Activated naive CD4-positive, alpha-beta T cell treated with anti-CD3 and anti-CD28 coated beads for 36 hours (primary cell): ENCODE data around the gene ARHGAP22. TPM values are rescaled to one million over a fixed set of nuclear protein-coding genes. Genes with fewer than 3 reads are reported as not detected.

ENCODE experiments used
- CTCF ChIA-PET: fragments of 350-600 bp; sonication (Branson Sonifier 250); formaldehyde crosslinking; loops from one replicate; lab custom pipeline; 2021; ENCODE audit warnings: antibody characterized with exemption; lab: Charles Lee
- DNase-seq: peaks from one replicate; pipeline ENCODE4 v3.0.0-alpha.2; 2020
- H3K27ac Mint-ChIP-seq: one replicate; pipeline ENCODE4 v1.8.0; 2021; ENCODE audit warnings: mild to moderate bottlenecking, mixed read lengths
- H3K27me3 Mint-ChIP-seq: one replicate; pipeline ENCODE4 v1.8.0; 2021; ENCODE audit warnings: low read depth, mixed read lengths
- H3K36me3 Mint-ChIP-seq: one replicate; pipeline ENCODE4 v1.8.0; 2021; ENCODE audit warnings: low read depth, mixed read lengths
- H3K4me1 Mint-ChIP-seq: one replicate; pipeline ENCODE4 v1.8.0; 2021; ENCODE audit warnings: low read depth, mixed read lengths
- H3K4me3 Mint-ChIP-seq: one replicate; pipeline ENCODE4 v1.8.0; 2021; ENCODE audit warnings: mild to moderate bottlenecking, moderate library complexity, mixed read lengths
- H3K9me3 Mint-ChIP-seq: one replicate; pipeline ENCODE4 v1.8.0; 2021; ENCODE audit warnings: mixed read lengths
- intact Hi-C: fragments of 100-400 bp; cut with micrococcal nuclease; formaldehyde crosslinking; loops from one replicate; pipeline ENCODE4 v1.15.1; 2023
- total RNA-seq, 2 experiments: library from RNA; stranded (reverse); gene quantifications; one replicate each; pipeline ENCODE4 v1.2.3, GENCODE V29; 2021

Gene ARHGAP22
- total RNA-seq, 2 experiments from 2014 or later: not detected

DNA sequence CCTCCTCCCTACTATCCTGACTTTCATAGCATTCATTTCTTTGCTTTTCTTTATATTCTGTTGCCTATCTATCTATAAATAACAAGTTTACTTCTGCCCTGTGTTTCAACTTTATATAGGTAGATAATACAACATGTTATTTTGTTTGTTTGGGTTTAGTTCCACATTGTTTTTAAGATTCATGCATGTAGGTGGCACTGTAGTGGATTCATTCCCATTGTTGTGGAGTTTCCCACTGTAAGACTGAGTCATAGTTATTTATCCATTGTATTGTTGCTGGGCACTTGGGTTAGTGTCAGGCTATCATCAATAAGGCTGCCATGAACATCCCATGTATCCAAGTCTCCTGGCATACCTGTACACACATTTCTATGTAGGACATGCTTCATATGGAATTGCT lies 127.7 kb downstream of the ARHGAP22 start:
- no peak overlapping the region for H3K27ac Mint-ChIP-seq
- H3K9me3 Mint-ChIP-seq: no peaks in the 10 kb centered on the region
- peaks cover 3% of the 10 kb centered on the region for H3K27me3 Mint-ChIP-seq
- H3K4me1 Mint-ChIP-seq: no peaks in the 10 kb centered on the region
- no peaks in the 10 kb centered on the region for H3K36me3 Mint-ChIP-seq
- CTCF ChIA-PET: no interaction called here
- intact Hi-C loops: no loop called here
- DNase-seq: no peak
- no peak overlapping the region for H3K4me3 Mint-ChIP-seq

GRCh38 chr10:48476279-48476982 lies 128.4 kb downstream of the ARHGAP22 start:
- Mint-ChIP-seq H3K27ac (no peak overlapping the region), H3K4me1 (no peaks in the 10 kb centered on the region), H3K9me3 (no peaks in the 10 kb centered on the region), H3K4me3 (no peak overlapping the region), H3K36me3 (no peaks in the 10 kb centered on the region), H3K27me3 (peaks cover 3% of the 10 kb centered on the region)
- no peak for DNase-seq
- intact Hi-C loops: no loop called here
- CTCF ChIA-PET: no interaction called here

GRCh38 chr10:48475943-48476278 lies 129.0 kb downstream of the ARHGAP22 start:
- Mint-ChIP-seq H3K27me3 (peaks cover 3% of the 10 kb centered on the region), H3K4me1 (no peaks in the 10 kb centered on the region), H3K36me3 (no peaks in the 10 kb centered on the region), H3K9me3 (no peaks in the 10 kb centered on the region), H3K27ac (no peak overlapping the region), H3K4me3 (no peak overlapping the region)
- no peak for DNase-seq
- CTCF ChIA-PET: interaction anchor here (0.5 kb wide), 1 partner anchor 1283 kb away, joined by 6 read pairs; no protein-coding TSS in a partner anchor
- intact Hi-C loops: no loop called here

- Mint-ChIP-seq H3K36me3 (no peaks in the 10 kb centered on the region), H3K4me1 (no peaks in the 10 kb centered on the region), H3K27ac (no peak overlapping the region), H3K9me3 (no peaks in the 10 kb centered on the region), H3K27me3 (peaks cover 3% of the 10 kb centered on the region), H3K4me3 (no peak overlapping the region)
- no peak for DNase-seq
- intact Hi-C loops: no loop called here
- CTCF ChIA-PET: no interaction called here
Observed at GRCh38 chr10:48474765-48475365, 130.0 kb downstream of the ARHGAP22 start.

- no peak for DNase-seq
- intact Hi-C loops: no loop called here
- H3K4me3 Mint-ChIP-seq: no peak overlapping the region
- no peak overlapping the region for H3K27ac Mint-ChIP-seq
- CTCF ChIA-PET: no interaction called here
- peaks cover 3% of the 10 kb centered on the region for H3K27me3 Mint-ChIP-seq
- no peaks in the 10 kb centered on the region for H3K36me3 Mint-ChIP-seq
- no peaks in the 10 kb centered on the region for H3K4me1 Mint-ChIP-seq
- no peaks in the 10 kb centered on the region for H3K9me3 Mint-ChIP-seq
Observed at GRCh38 chr10:48473704-48474103, 131.2 kb downstream of the ARHGAP22 start.

- H3K36me3 Mint-ChIP-seq: no peaks in the 10 kb centered on the region
- peaks cover 3% of the 10 kb centered on the region for H3K27me3 Mint-ChIP-seq
- H3K9me3 Mint-ChIP-seq: no peaks in the 10 kb centered on the region
- intact Hi-C loops: no loop called here
- no peak for DNase-seq
- H3K4me3 Mint-ChIP-seq: no peak overlapping the region
- H3K27ac Mint-ChIP-seq: no peak overlapping the region
- CTCF ChIA-PET: interaction anchor here (0.6 to 1.3 kb wide), 2 partner anchors 34 to 79 kb away, joined by 3 read pairs; no protein-coding TSS in a partner anchor
- no peaks in the 10 kb centered on the region for H3K4me1 Mint-ChIP-seq
Observed at GRCh38 chr10:48472501-48473069, 132.3 kb downstream of the ARHGAP22 start.

DNA sequence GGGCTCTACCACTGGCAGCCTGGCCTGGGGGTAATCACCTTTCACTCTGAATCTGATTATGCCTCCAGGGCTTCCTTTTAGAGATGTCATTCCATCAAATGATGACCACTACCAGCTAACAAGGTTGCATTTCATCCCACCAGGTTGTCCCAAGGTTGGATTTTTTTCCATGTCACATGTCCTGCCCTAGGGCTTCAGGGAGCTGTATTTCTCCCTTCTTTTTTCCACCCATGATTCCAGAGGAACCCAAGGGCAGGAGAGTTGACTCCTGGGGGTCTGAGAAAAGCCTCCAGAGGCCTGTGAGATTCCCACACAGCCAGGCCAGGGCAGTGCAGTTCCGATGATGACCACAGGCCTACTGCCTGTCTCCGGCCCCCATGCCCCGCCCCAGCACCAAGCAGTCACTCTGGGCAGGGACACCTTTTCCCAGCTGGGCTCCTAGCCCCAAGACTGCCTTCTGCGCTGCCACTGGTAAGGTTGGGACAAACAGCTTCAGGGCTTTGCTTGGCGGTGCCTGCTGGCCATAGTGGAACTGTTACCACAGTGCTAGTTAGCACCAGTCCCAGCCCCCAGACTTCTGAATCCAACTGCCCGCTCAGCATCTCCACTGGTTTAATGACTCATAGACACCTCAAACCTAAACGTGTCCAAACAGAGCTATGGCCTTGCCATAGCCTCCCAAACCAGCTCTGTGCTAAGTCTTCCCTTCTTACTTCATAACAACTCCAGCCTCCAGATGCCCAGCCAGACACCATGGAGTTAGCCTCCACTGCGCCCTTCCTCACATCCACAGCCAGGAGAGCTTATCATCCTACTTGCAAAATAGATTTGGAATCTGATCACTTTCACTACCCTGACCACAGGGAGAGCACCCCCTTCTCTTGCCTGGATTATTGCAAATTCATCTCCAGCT lies 133.7 kb downstream of the ARHGAP22 start:
- Mint-ChIP-seq H3K9me3 (no peaks in the 10 kb centered on the region), H3K27me3 (peaks cover 3% of the 10 kb centered on the region), H3K36me3 (no peaks in the 10 kb centered on the region), H3K27ac (no peak overlapping the region), H3K4me1 (no peaks in the 10 kb centered on the region), H3K4me3 (no peak overlapping the region)
- no peak for DNase-seq
- CTCF ChIA-PET: interaction anchor here (1.3 kb wide), 1 partner anchor 36 kb away, joined by 3 read pairs; no protein-coding TSS in a partner anchor
- intact Hi-C loops: no loop called here

GRCh38 chr10:48470115-48470892 lies 134.6 kb downstream of the ARHGAP22 start:
- Mint-ChIP-seq H3K27me3 (no peaks in the 10 kb centered on the region), H3K27ac (no peak overlapping the region), H3K4me1 (no peaks in the 10 kb centered on the region), H3K36me3 (no peaks in the 10 kb centered on the region), H3K9me3 (no peaks in the 10 kb centered on the region), H3K4me3 (no peak overlapping the region)
- DNase-seq: no peak
- CTCF ChIA-PET: interaction anchor here (1.1 kb wide), 1 partner anchor 107 kb away, joined by 3 read pairs; no protein-coding TSS in a partner anchor
- intact Hi-C loops: no loop called here

DNA sequence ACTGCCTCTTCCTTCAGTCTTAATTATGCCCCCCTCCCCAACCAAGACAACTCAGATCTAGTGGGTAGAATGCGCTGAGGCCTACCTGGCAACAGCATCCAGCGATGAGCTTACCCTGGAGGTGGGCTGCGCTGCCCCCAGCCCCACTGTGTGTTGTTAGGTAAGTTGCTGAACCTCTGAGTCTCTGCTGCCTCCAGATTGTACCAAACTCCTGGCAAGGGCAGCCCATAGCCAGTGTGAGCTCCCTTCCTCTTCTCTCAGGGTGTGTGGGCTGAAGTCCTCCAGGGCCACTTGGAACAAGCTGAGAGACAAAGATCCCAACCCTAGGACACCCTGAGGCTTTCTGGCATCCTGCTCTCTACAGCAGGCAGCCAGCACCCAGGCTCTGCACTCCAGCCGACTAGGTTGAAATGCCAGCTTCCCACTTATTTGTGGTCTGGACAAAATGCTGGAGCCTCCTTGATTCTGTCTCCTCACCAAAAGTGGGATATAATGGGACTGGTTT lies 135.3 kb downstream of the ARHGAP22 start:
- CTCF ChIA-PET: interaction anchor here (1.1 kb wide), 1 partner anchor 106 kb away, joined by 3 read pairs; no protein-coding TSS in a partner anchor
- H3K36me3 Mint-ChIP-seq: no peaks in the 10 kb centered on the region
- intact Hi-C loops: no loop called here
- H3K4me3 Mint-ChIP-seq: no peak overlapping the region
- DNase-seq: no peak
- H3K9me3 Mint-ChIP-seq: no peaks in the 10 kb centered on the region
- no peaks in the 10 kb centered on the region for H3K4me1 Mint-ChIP-seq
- H3K27me3 Mint-ChIP-seq: no peaks in the 10 kb centered on the region
- no peak overlapping the region for H3K27ac Mint-ChIP-seq

- no peak for DNase-seq
- no peaks in the 10 kb centered on the region for H3K27me3 Mint-ChIP-seq
- no peak overlapping the region for H3K27ac Mint-ChIP-seq
- CTCF ChIA-PET: interaction anchor here (1.1 kb wide), 1 partner anchor 106 kb away, joined by 3 read pairs; no protein-coding TSS in a partner anchor
- intact Hi-C loops: no loop called here
- no peak overlapping the region for H3K4me3 Mint-ChIP-seq
- no peaks in the 10 kb centered on the region for H3K4me1 Mint-ChIP-seq
- H3K36me3 Mint-ChIP-seq: no peaks in the 10 kb centered on the region
- H3K9me3 Mint-ChIP-seq: no peaks in the 10 kb centered on the region
Observed at GRCh38 chr10:48468866-48469511, 135.9 kb downstream of the ARHGAP22 start.

DNA sequence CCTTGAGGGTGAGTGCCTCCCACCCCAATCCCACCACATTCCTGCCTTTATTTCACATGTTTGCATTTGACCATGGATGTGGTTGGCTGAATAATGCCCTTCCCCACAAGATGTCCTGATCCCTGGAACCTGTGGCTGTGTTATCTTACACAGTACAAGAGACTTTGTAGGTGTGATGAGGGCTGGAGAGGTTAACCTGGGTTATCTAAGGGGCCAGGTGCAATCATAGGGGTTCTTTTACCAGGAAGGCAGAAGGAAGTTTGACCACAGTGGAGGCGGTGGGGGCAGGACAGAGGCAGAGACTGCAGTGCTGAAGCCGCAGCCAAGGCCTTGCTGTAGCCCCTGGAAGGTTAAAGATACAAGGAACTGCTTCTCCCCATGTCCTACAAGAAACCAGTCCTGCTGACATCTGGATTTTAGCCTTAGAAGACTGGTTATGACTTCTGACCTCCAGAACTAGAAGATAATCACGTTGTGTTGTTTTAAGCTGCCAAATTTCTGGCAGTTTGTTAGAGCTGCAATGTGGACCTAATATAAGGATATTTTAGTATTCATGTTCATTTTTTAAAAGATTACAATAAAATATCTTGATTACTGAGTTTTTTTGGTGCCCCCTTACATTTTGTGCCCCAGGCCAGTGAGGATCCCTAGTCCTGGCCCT lies 136.6 kb downstream of the ARHGAP22 start:
- Mint-ChIP-seq H3K4me3 (no peak overlapping the region), H3K9me3 (no peaks in the 10 kb centered on the region), H3K4me1 (no peaks in the 10 kb centered on the region), H3K36me3 (no peaks in the 10 kb centered on the region), H3K27ac (no peak overlapping the region), H3K27me3 (no peaks in the 10 kb centered on the region)
- intact Hi-C loops: no loop called here
- CTCF ChIA-PET: no interaction called here
- DNase-seq: no peak
